Effector memory CD8-positive, alpha-beta T cell (primary cell): Measurements from ENCODE around the gene LGR4.
"Not testable (repeated sequence)": the region's sequence is repeated elsewhere in the genome, so short reads cannot be mapped to it uniquely, and the experiment has no call there.

Experiments
- ATAC-seq: fragments of 150-1000 bp; cut with Tn5 transposase; replicated peaks from 2 replicates; pipeline ENCODE4 v1.10.0; 2021; ENCODE audit warnings: mild to moderate bottlenecking, moderate library complexity
- DNase-seq, 3 experiments: peaks; one replicate each; pipeline ENCODE4 v3.0.0; 2021
- H3K27ac Mint-ChIP-seq, 2 donors: one replicate each; pipeline ENCODE4 v1.8.0; 2022; ENCODE audit warnings: mild to moderate bottlenecking in 2 of 2, mixed read lengths in 2 of 2, moderate library complexity in 2 of 2
- H3K27me3 Mint-ChIP-seq, 2 donors: one replicate each; pipeline ENCODE4 v1.8.0; 2022; ENCODE audit warnings: mixed read lengths in 2 of 2
- H3K36me3 Mint-ChIP-seq: one replicate; pipeline ENCODE4 v1.8.0; 2022; ENCODE audit warnings: mild to moderate bottlenecking, moderate library complexity, mixed read lengths; ENCODE audit not compliant: insufficient read depth
- H3K4me1 Mint-ChIP-seq, 2 donors: one replicate each; pipeline ENCODE4 v1.8.0; 2022; ENCODE audit warnings: low read depth in 2 of 2, mixed read lengths in 2 of 2
- H3K4me3 Mint-ChIP-seq, 2 donors: one replicate each; pipeline ENCODE4 v1.8.0; 2022; ENCODE audit warnings: mild to moderate bottlenecking in 2 of 2, mixed read lengths in 2 of 2, moderate library complexity in 2 of 2
- H3K9me3 Mint-ChIP-seq, 2 donors: one replicate each; pipeline ENCODE4 v1.8.0; 2022; ENCODE audit warnings: mixed read lengths in 2 of 2

The LGR4 gene

GRCh38 chr11:27328614-27329013 is 144.0 kb downstream of the LGR4 start:
- DNase-seq (no peak), ATAC-seq (no peak)
- peaks cover 0 to 4% of the 10 kb centered on the region in 2 donors for H3K4me1 Mint-ChIP-seq
- H3K27ac Mint-ChIP-seq = no peak overlapping the region
- no peak overlapping the region for H3K4me3 Mint-ChIP-seq
- no peaks in the 10 kb centered on the region for H3K36me3 Mint-ChIP-seq
- H3K27me3 Mint-ChIP-seq = no peaks in the 10 kb centered on the region
- H3K9me3 Mint-ChIP-seq = no peaks in the 10 kb centered on the region

- H3K27me3 Mint-ChIP-seq, H3K36me3 Mint-ChIP-seq, DNase-seq, H3K27ac Mint-ChIP-seq, ATAC-seq, H3K4me1 Mint-ChIP-seq, H3K9me3 Mint-ChIP-seq, H3K4me3 Mint-ChIP-seq: not testable (repeated sequence)
Observed at GRCh38 chr11:27327064-27327463, 145.5 kb downstream of the LGR4 start.

GRCh38 chr11:27322196-27322595 is 150.4 kb downstream of the LGR4 start:
- DNase-seq, H3K27me3 Mint-ChIP-seq, H3K4me1 Mint-ChIP-seq, H3K9me3 Mint-ChIP-seq, H3K4me3 Mint-ChIP-seq, H3K27ac Mint-ChIP-seq, ATAC-seq, H3K36me3 Mint-ChIP-seq: not testable (repeated sequence)

- not testable (repeated sequence) for ATAC-seq, H3K27me3 Mint-ChIP-seq, H3K4me1 Mint-ChIP-seq, H3K27ac Mint-ChIP-seq, H3K9me3 Mint-ChIP-seq, H3K36me3 Mint-ChIP-seq, DNase-seq, H3K4me3 Mint-ChIP-seq
Observed at GRCh38 chr11:27321340-27321739, 151.2 kb downstream of the LGR4 start.

- Mint-ChIP-seq H3K9me3 (no peaks in the 10 kb centered on the region), H3K27ac (no peak overlapping the region), H3K4me3 (no peak overlapping the region), H3K4me1 (peaks cover 0 to 7% of the 10 kb centered on the region in 2 donors), H3K36me3 (no peaks in the 10 kb centered on the region), H3K27me3 (peaks cover 0 to 5% of the 10 kb centered on the region in 2 donors)
- ATAC-seq (no peak), DNase-seq (no peak)
Observed at GRCh38 chr11:27319072-27319471, 153.5 kb downstream of the LGR4 start.

GRCh38 chr11:27317751-27318150 is 154.8 kb downstream of the LGR4 start:
- Mint-ChIP-seq H3K27ac (no peak overlapping the region), H3K27me3 (peaks cover 0 to 5% of the 10 kb centered on the region in 2 donors), H3K9me3 (no peaks in the 10 kb centered on the region), H3K36me3 (no peaks in the 10 kb centered on the region), H3K4me3 (no peak overlapping the region), H3K4me1 (peaks cover 0 to 7% of the 10 kb centered on the region in 2 donors)
- DNase-seq = no peak
- no peak for ATAC-seq
